Endothelial cell of umbilical vein (primary cell): ENCODE data around the gene SSRP1.

Experiments
- EZH2 ChIP-seq: IDR thresholded peaks from 2 replicates; pipeline ENCODE4 v1.6.1; 2012; ENCODE audit warnings: borderline replicate concordance, low read depth, mild to moderate bottlenecking, moderate library complexity, low read length, inconsistent platforms; ENCODE audit not compliant: severe bottlenecking
- TF ChIP-seq, protein P1 (sequence below), 2 donors: IDR thresholded peaks; 1 replicate in 1 of 2; 2 replicates in 1 of 2; pipeline ENCODE4 v1.5.1; 2011; ENCODE audit warnings: low read length in 2 of 2, mild to moderate bottlenecking in 2 of 2, moderate library complexity in 2 of 2, control low read depth in 1 of 2, inconsistent platforms in 1 of 2, low read depth in 1 of 2; ENCODE audit not compliant: insufficient read depth in 1 of 2; ENCODE audit errors: extremely low read depth in 1 of 2

DNA sequence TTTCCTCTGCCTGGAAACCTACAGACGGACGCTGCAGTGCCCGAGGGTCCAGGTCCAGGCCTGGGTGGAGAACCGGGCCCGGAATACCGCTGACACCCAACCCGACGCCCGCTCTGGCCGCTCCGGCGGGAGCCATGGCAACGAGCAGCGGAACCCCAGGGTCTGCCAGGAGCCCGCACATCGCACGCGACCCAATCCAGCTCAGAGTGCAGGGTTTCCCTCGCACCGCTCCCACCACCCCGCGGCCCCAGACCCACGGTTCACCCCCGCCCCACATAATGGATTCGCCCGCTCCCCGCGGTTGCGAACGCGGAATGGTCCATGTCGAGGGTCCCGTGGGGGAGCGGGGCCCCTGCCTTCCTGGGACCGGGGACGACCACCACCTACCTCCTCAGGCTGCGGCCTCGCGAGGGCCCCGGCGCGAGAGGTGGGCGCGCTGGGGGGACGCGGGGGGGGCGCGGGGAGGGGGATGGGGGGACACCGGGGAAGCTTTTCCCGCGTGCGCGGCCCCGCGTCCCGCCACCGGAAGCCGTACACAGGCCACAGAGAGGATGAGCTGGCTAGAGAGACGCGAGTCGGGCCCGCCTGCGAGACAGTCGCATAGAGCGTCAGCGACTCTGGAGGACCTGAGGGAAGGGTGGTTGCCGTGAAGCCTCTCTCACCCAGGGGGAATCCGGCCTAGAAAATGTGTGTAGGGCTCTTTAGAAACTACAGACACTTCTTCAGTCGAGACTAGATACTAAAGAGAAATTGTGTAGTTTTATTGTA lies at the start of gene SSRP1:
- TF ChIP-seq, protein P1, sequence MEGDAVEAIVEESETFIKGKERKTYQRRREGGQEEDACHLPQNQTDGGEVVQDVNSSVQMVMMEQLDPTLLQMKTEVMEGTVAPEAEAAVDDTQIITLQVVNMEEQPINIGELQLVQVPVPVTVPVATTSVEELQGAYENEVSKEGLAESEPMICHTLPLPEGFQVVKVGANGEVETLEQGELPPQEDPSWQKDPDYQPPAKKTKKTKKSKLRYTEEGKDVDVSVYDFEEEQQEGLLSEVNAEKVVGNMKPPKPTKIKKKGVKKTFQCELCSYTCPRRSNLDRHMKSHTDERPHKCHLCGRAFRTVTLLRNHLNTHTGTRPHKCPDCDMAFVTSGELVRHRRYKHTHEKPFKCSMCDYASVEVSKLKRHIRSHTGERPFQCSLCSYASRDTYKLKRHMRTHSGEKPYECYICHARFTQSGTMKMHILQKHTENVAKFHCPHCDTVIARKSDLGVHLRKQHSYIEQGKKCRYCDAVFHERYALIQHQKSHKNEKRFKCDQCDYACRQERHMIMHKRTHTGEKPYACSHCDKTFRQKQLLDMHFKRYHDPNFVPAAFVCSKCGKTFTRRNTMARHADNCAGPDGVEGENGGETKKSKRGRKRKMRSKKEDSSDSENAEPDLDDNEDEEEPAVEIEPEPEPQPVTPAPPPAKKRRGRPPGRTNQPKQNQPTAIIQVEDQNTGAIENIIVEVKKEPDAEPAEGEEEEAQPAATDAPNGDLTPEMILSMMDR (IDR thresholded peaks at IDR 0.05; ENCODE audit: extremely low read depth in 1 of 2, insufficient read depth in 1 of 2, low read depth in 1 of 2, low read length in 2 of 2): no peak
- TF ChIP-seq EZH2: no peak
